ENCODE results near the gene FSTL5. TPM values are rescaled to one million over a fixed set of nuclear protein-coding genes. Genes with fewer than 3 reads are reported as not detected.

Gene FSTL5
- total and polyA plus RNA-seq, 9 of the 15 experiments (the other 6 are each of a cell fraction or from before 2014, with no cell fraction given): 0.09 to 3.1 (median 0.50) TPM; not detected in 1

DNA sequence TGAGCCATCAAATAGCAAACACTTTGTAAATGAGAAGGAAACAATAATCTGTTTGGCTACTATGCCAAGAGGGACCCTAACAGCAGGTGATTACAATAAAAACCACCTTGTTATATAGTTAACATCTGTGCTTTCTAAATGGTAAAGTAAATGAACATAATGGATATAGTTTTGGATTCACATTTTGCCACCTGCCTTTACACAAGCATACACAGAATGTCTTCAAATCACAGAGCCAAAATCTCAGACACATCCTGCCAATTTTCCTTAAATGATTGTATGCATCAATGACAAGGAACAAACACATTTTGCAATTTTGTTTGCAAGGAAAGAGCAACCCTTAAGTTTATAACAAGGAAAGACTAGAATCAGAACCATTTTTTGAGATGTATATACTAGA, 334.2 kb downstream of the FSTL5 start:
- TF ChIP-seq, protein P1, sequence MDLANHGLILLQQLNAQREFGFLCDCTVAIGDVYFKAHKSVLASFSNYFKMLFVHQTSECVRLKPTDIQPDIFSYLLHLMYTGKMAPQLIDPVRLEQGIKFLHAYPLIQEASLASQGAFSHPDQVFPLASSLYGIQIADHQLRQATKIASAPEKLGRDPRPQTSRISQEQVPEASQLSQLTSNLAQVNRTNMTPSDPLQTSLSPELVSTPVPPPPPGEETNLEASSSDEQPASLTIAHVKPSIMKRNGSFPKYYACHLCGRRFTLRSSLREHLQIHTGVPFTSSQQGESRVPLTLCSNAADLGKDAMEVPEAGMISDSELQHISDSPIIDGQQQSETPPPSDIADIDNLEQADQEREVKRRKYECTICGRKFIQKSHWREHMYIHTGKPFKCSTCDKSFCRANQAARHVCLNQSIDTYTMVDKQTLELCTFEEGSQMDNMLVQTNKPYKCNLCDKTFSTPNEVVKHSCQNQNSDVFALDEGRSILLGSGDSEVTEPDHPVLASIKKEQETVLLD (IDR thresholded peaks at IDR 0.05): no peak
- TF ChIP-seq ZNF217 (CRISPR knock-in tag; IDR thresholded peaks at IDR 0.05) (no peak), CHCHD3 (CRISPR knock-in tag; IDR thresholded peaks at IDR 0.05) (no peak), EZH2 (IDR thresholded peaks at IDR 0.05; ENCODE audit: borderline replicate concordance, low read depth, low read length) (no peak), ZKSCAN8 (CRISPR knock-in tag; IDR thresholded peaks at IDR 0.05) (no peak), ATF1 (CRISPR knock-in tag; IDR thresholded peaks at IDR 0.05) (no peak), ATF1 (tag; IDR thresholded peaks at IDR 0.05) (no peak), RUNX1 (IDR thresholded peaks at IDR 0.05; ENCODE audit: low read depth) (no peak), NR3C1 (CRISPR knock-in tag; IDR thresholded peaks at IDR 0.05) (no peak), NFATC3 (IDR thresholded peaks at IDR 0.05) (no peak), ZNF311 (CRISPR knock-in tag; IDR thresholded peaks at IDR 0.05) (no peak), CBX3 (IDR thresholded peaks at IDR 0.05; ENCODE audit: borderline replicate concordance in 1 of 2, low read length in 2 of 2) (no peak), SP1 (CRISPR knock-in tag; IDR thresholded peaks at IDR 0.05) (no peak), ZFPM2 (CRISPR knock-in tag; IDR thresholded peaks at IDR 0.05) (no peak)
- TF ChIP-seq, protein P2, sequence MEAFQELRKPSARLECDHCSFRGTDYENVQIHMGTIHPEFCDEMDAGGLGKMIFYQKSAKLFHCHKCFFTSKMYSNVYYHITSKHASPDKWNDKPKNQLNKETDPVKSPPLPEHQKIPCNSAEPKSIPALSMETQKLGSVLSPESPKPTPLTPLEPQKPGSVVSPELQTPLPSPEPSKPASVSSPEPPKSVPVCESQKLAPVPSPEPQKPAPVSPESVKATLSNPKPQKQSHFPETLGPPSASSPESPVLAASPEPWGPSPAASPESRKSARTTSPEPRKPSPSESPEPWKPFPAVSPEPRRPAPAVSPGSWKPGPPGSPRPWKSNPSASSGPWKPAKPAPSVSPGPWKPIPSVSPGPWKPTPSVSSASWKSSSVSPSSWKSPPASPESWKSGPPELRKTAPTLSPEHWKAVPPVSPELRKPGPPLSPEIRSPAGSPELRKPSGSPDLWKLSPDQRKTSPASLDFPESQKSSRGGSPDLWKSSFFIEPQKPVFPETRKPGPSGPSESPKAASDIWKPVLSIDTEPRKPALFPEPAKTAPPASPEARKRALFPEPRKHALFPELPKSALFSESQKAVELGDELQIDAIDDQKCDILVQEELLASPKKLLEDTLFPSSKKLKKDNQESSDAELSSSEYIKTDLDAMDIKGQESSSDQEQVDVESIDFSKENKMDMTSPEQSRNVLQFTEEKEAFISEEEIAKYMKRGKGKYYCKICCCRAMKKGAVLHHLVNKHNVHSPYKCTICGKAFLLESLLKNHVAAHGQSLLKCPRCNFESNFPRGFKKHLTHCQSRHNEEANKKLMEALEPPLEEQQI (IDR thresholded peaks at IDR 0.05): no peak
- TF ChIP-seq, protein P3, sequence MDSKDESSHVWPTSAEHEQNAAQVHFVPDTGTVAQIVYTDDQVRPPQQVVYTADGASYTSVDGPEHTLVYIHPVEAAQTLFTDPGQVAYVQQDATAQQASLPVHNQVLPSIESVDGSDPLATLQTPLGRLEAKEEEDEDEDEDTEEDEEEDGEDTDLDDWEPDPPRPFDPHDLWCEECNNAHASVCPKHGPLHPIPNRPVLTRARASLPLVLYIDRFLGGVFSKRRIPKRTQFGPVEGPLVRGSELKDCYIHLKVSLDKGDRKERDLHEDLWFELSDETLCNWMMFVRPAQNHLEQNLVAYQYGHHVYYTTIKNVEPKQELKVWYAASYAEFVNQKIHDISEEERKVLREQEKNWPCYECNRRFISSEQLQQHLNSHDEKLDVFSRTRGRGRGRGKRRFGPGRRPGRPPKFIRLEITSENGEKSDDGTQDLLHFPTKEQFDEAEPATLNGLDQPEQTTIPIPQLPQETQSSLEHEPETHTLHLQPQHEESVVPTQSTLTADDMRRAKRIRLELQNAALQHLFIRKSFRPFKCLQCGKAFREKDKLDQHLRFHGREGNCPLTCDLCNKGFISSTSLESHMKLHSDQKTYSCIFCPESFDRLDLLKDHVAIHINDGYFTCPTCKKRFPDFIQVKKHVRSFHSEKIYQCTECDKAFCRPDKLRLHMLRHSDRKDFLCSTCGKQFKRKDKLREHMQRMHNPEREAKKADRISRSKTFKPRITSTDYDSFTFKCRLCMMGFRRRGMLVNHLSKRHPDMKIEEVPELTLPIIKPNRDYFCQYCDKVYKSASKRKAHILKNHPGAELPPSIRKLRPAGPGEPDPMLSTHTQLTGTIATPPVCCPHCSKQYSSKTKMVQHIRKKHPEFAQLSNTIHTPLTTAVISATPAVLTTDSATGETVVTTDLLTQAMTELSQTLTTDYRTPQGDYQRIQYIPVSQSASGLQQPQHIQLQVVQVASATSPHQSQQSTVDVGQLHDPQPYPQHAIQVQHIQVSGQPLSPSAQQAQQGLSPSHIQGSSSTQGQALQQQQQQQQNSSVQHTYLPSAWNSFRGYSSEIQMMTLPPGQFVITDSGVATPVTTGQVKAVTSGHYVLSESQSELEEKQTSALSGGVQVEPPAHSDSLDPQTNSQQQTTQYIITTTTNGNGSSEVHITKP (IDR thresholded peaks at IDR 0.05; ENCODE audit: partially characterized antibody): no peak

More for the DNA sequence above, 334.2 kb downstream of the FSTL5 start:
- Histone ChIP-seq H4K20me1 (replicated peaks; ENCODE audit: control insufficient read depth, insufficient read depth, low read length) (no peaks in the 10 kb centered on the region), H3K4me2 (ENCODE audit: insufficient read depth, low read length) (no peak overlapping the region), H3K4me3 (no peak overlapping the region), H3K27ac (ENCODE audit: extremely low read depth, low read depth, low read length) (no peak overlapping the region), H3K9ac (ENCODE audit: insufficient read depth in 1 of 2, low read depth in 2 of 2, low read length in 2 of 2) (no peak overlapping the region), H3K9me3 (replicated peaks; ENCODE audit: control insufficient read depth, insufficient read depth, low read depth, low read length) (no peaks in the 10 kb centered on the region), H3K4me1 (replicated peaks in 1 of 2; ENCODE audit: control insufficient read depth in 2 of 2, insufficient read depth in 2 of 2, low read length in 2 of 2) (no peaks in the 10 kb centered on the region), H3K9me1 (ENCODE audit: control insufficient read depth, insufficient read depth, low read length) (no peaks in the 10 kb centered on the region), H3K79me2 (ENCODE audit: control insufficient read depth, insufficient read depth, low read length) (no peaks in the 10 kb centered on the region), H3K27me3 (ENCODE audit: control insufficient read depth in 2 of 2, insufficient read depth in 2 of 2, low read length in 2 of 2) (no peaks in the 10 kb centered on the region), H2AFZ (ENCODE audit: low read depth, low read length) (no peak overlapping the region), H3K36me3 (ENCODE audit: control insufficient read depth, insufficient read depth, low read length) (no peaks in the 10 kb centered on the region)
- intact Hi-C loops (cut with micrococcal nuclease) (no loop called here), in situ Hi-C loops (cut with MboI) (no loop called here)
- ChIA-PET CTCF (ENCODE audit: low intra/inter-chr PET ratio) (no interaction called here), POLR2A (no interaction called here)
- ATAC-seq (no peak), FAIRE-seq (no peak), DNase-seq (ENCODE audit: extremely low read depth in 1 of 4, low spot score in 3 of 4) (no peak)
- BruUV-seq (replicated peaks): no TSS peak
